Measurements from ENCODE around the gene PAWR. TPM values are rescaled to one million over a fixed set of nuclear protein-coding genes. Genes with fewer than 3 reads are reported as not detected.

PAWR gene
- total RNA-seq, 1 donor from 2014 or later, result 127 TPM

DNA sequence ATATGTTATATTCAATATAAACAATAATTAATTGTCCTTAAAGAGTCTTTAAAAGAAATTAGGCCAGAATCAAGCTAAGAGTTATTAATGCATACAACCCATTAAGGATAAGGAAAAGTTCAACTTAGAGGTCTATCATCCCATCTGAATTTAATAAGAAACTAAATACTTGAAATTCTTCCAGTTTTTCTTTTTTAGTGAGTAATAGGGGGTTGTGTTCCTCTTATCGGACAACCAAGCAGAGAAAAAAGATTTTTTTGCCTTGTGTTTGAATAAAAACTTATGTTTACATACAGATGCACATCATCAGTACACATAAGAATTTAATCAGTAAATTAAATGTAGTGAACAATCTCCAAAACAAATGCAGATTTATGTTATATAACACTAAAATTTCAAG is 32.5 kb downstream of the PAWR start:
- no peaks in the 10 kb centered on the region for H3K27me3 Mint-ChIP-seq (ENCODE audit: low read depth)
- no peak overlapping the region for H3K27ac Mint-ChIP-seq (ENCODE audit: unreplicated experiment)
- TF ChIP-seq, protein P1, sequence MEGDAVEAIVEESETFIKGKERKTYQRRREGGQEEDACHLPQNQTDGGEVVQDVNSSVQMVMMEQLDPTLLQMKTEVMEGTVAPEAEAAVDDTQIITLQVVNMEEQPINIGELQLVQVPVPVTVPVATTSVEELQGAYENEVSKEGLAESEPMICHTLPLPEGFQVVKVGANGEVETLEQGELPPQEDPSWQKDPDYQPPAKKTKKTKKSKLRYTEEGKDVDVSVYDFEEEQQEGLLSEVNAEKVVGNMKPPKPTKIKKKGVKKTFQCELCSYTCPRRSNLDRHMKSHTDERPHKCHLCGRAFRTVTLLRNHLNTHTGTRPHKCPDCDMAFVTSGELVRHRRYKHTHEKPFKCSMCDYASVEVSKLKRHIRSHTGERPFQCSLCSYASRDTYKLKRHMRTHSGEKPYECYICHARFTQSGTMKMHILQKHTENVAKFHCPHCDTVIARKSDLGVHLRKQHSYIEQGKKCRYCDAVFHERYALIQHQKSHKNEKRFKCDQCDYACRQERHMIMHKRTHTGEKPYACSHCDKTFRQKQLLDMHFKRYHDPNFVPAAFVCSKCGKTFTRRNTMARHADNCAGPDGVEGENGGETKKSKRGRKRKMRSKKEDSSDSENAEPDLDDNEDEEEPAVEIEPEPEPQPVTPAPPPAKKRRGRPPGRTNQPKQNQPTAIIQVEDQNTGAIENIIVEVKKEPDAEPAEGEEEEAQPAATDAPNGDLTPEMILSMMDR (IDR thresholded peaks at IDR 0.05), result no peak
- H3K36me3 Mint-ChIP-seq (ENCODE audit: low read depth), result peaks cover 8% of the 10 kb centered on the region
- H3K9me3 Mint-ChIP-seq (ENCODE audit: low read depth), result no peaks in the 10 kb centered on the region
- no peak for DNase-seq (ENCODE audit: low spot score)
- no peak overlapping the region for H3K4me3 Mint-ChIP-seq (ENCODE audit: unreplicated experiment)
- peaks cover 67% of the 10 kb centered on the region for H3K4me1 Mint-ChIP-seq (ENCODE audit: low read depth)

DNA sequence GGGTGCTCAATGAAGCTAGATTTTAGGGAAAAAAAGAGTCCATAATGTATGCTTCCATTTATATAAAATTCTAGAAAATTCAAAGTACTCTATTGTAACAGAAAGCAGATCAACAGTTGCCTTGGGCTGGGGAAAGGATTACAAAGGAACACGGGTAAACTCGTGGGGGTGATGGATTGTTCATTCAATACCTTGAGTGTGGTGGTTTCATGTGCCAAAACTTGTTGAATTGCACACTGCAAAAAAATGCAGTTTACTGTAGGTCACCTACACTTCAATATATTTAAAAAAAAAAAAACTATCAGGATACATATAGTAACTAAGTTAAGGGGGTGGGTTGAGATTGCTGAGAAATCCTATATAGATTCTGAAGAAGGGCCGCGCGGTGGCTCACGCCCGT is 33.6 kb downstream of the PAWR start:
- DNase-seq (ENCODE audit: low spot score), result no peak
- H3K9me3 Mint-ChIP-seq (ENCODE audit: low read depth), result no peaks in the 10 kb centered on the region
- H3K4me3 Mint-ChIP-seq (ENCODE audit: unreplicated experiment), result no peak overlapping the region
- H3K36me3 Mint-ChIP-seq (ENCODE audit: low read depth), result peaks cover 7% of the 10 kb centered on the region
- no peak overlapping the region for H3K27ac Mint-ChIP-seq (ENCODE audit: unreplicated experiment)
- TF ChIP-seq, protein P1 (IDR thresholded peaks at IDR 0.05), result no peak
- H3K4me1 Mint-ChIP-seq (ENCODE audit: low read depth), result peaks cover 66% of the 10 kb centered on the region
- no peaks in the 10 kb centered on the region for H3K27me3 Mint-ChIP-seq (ENCODE audit: low read depth)

- no peaks in the 10 kb centered on the region for H3K27me3 Mint-ChIP-seq (ENCODE audit: low read depth)
- TF ChIP-seq, protein P1 (IDR thresholded peaks at IDR 0.05), result no peak
- H3K4me1 Mint-ChIP-seq (ENCODE audit: low read depth), result peaks cover 55% of the 10 kb centered on the region
- no peak overlapping the region for H3K4me3 Mint-ChIP-seq (ENCODE audit: unreplicated experiment)
- H3K9me3 Mint-ChIP-seq (ENCODE audit: low read depth), result no peaks in the 10 kb centered on the region
- no peak for DNase-seq (ENCODE audit: low spot score)
- peak overlapping the region; percentile 49 for H3K27ac Mint-ChIP-seq (ENCODE audit: unreplicated experiment)
- H3K36me3 Mint-ChIP-seq (ENCODE audit: low read depth), result peaks cover 7% of the 10 kb centered on the region
Observed at GRCh38 chr12:79655036-79655435, 35.7 kb downstream of the PAWR start.

GRCh38 chr12:79652521-79652920 is 38.2 kb downstream of the PAWR start:
- peak overlapping the region; percentile 12 for H3K27ac Mint-ChIP-seq (ENCODE audit: unreplicated experiment)
- H3K36me3 Mint-ChIP-seq (ENCODE audit: low read depth), result peaks cover 7% of the 10 kb centered on the region
- TF ChIP-seq, protein P1 (IDR thresholded peaks at IDR 0.05), result no peak
- no peaks in the 10 kb centered on the region for H3K9me3 Mint-ChIP-seq (ENCODE audit: low read depth)
- H3K4me1 Mint-ChIP-seq (ENCODE audit: low read depth), result peaks cover 54% of the 10 kb centered on the region
- no peak overlapping the region for H3K4me3 Mint-ChIP-seq (ENCODE audit: unreplicated experiment)
- H3K27me3 Mint-ChIP-seq (ENCODE audit: low read depth), result no peaks in the 10 kb centered on the region
- no peak for DNase-seq (ENCODE audit: low spot score)

DNA sequence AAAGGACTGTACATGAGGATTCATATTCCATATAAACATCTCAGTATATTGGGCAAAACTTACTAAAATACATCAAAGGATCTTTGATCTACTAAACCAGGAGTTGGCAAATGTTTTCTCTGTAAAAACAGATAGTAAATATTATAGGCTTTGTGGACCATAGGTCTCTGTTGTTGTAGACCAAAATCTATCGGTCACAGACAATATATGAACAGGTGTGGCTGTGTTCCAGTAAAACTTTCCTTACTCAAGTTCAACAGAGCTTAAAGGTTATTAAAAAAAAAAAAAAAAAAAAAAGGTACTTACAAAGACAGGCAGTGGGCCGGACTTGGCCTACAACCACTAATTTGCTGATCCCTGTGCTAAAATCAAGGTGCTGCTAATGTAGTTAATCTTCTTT is 40.3 kb downstream of the PAWR start:
- Mint-ChIP-seq H3K9me3 (ENCODE audit: low read depth) (no peaks in the 10 kb centered on the region), H3K27me3 (ENCODE audit: low read depth) (no peaks in the 10 kb centered on the region), H3K27ac (ENCODE audit: unreplicated experiment) (no peak overlapping the region), H3K36me3 (ENCODE audit: low read depth) (peaks cover 2% of the 10 kb centered on the region), H3K4me3 (ENCODE audit: unreplicated experiment) (no peak overlapping the region), H3K4me1 (ENCODE audit: low read depth) (peaks cover 40% of the 10 kb centered on the region)
- no peak for DNase-seq (ENCODE audit: low spot score)
- TF ChIP-seq, protein P1 (IDR thresholded peaks at IDR 0.05), result no peak

Measured in chondrocyte (in vitro differentiated cells).